HG03064 (cell line): Measurements from ENCODE around the gene TNC.
"Not testable (repeated sequence)": the region's sequence is repeated elsewhere in the genome, so short reads cannot be mapped to it uniquely, and the experiment has no call there.

ENCODE experiments used
- ATAC-seq: cut with Tn5 transposase; IDR thresholded peaks from one replicate; pipeline ENCODE4 v1.9.1; 2021; ENCODE audit warnings: low read depth; ENCODE audit not compliant: unreplicated experiment

TNC gene

DNA sequence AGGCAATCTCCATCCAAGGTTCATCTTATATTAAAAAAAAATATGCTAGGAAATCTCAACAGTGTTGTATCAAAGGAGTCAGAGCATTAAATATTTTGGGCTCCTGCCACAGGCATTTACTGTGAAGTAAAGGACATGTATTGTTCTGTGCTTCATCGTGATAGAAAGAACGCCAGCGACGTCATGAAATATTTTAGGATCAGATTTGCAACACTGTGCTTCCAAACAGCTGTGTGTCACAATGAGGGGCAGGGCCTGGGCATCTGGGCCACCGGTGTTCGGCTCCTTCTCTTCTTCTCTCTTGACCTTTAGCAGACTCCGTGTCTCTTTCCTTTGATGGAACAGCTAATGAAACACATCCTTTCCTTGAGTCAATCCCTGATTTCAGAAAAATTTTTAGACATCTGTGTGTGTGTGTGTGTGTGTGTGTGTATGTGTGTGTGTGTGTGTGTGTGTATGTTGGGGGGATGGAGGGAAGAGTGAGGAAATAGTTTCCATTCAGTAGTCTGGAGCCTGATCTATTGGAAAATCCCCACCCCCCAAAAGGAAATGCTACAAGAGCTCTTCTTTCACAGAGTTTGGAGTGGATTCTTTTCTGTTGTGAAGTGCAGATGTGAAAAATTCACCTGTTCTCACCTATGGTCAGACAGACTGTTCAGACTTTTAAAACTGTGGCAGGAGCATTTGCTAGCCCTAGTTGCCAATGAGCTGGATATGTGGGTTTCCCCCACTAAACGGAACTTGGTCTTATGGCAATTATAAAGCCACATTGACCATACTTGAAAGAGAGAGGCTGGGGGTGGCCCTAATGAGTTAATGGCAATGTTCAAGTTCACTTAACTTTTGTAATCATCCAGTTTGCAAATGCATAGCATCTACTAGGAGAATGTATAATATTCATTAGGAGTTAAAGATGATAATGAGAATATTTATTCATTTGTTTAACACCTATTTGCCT lies 18.1 kb upstream of the TNC start:
- no peak for ATAC-seq

DNA sequence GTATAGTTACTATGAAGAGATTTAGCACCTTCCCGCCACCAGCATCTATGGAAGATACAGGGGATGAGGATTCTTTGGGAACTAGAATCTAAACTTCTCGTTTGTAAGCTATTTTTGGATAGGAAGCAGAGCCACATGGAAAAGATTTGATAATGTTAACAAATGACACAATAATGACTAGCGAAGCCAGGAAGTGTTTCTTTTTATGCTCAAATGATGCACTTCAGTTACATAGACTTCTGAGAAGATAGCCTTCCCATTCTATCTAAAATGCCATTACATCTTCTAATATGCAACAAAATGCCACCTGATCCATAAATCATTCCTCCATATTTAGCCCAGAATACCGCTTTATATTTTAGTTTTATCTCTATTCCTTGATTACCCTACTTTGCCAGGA lies 17.0 kb upstream of the TNC start:
- ATAC-seq: no peak

- no peak for ATAC-seq
Observed at GRCh38 chr9:115133649-115134048, 15.7 kb upstream of the TNC start.

GRCh38 chr9:115132648-115133047 lies 14.7 kb upstream of the TNC start:
- ATAC-seq: no peak

DNA sequence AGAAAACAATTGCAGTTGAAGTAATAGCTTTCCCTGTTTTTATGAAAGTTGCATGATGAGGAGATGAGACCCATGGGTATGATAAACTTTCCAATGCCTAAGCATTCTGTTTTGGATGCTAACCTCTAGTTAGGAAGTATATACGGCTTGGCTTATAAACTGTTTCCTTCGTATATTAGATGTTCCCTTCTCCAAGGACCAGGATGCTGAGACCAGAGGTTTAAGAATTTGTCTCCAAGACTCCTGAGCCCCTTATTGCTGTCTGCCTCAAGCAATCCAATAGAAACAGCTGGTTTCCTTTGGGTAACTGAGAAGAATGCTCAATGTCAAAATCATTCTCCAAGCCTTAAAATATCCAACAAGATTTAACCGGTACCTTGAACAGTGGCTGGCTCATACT lies 12.2 kb upstream of the TNC start:
- no peak for ATAC-seq

DNA sequence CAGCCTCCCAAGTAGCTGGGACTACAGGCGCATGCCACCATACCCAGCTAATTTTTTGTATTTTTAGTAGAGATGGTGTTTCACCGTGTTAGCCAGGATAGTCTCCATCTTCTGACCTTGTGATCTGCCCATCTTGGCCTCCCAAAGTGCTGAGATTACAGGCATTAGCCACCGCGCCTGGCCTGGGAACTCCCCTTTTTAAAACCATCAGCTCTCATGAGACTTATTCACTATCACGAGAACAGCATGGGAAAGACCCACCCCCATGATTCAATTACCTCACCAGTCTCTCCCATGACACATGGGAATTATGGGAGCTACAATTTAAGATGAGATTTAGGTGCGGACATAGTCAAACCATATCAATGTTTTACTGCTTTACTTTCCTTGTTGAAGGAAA lies 10.8 kb upstream of the TNC start:
- not testable (repeated sequence) for ATAC-seq

DNA sequence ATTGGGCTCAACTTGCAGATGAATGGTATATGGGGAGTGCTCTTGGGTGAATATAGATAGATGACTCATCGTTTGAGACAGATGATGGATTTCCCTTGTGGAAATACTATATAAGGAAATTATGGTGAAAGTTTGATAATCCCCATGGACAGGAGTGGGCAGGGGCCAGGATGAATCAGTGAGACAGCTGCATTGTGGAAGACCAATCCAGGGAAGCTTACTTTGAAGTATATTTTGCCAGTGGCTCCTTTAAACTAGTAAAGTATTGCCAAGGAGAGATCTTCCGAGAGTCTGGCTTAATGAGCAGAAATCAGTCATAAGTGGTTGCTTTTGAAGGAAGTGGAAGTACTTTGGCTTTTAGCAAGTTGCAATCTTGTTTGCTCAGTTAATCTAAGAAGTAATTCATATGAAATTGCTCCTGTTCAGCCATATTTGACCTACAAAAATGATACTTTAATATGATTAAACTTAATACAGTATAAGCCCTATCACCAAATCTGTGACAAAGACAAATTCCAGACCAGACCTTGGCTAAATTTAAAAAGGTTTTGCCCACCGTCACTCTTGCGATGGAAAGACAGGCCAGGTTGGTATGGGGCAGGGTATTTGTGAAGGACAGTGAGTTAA lies 9.3 kb upstream of the TNC start:
- no peak for ATAC-seq

- no peak for ATAC-seq
Observed at GRCh38 chr9:115126404-115126803, 8.4 kb upstream of the TNC start.

DNA sequence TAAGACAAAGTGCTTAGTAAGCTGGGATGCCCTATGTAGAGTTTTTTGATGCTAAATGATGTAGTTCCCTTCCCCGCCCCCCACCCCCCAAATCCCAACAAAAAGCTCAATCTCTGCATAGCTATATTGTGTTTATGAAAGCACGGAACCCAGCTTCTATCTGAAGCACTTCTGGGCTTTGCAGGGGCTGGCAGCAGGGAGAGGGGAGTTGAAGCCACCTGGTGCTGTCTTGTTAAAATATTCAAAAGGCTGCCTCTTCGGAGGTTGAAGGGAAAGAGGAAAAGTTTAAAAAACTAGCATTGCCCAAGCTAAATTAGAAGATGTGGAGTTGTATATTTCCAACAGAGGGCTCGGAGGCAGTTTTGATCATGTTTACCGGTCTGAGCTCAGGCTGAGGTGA lies 5.0 kb upstream of the TNC start:
- ATAC-seq: no peak

DNA sequence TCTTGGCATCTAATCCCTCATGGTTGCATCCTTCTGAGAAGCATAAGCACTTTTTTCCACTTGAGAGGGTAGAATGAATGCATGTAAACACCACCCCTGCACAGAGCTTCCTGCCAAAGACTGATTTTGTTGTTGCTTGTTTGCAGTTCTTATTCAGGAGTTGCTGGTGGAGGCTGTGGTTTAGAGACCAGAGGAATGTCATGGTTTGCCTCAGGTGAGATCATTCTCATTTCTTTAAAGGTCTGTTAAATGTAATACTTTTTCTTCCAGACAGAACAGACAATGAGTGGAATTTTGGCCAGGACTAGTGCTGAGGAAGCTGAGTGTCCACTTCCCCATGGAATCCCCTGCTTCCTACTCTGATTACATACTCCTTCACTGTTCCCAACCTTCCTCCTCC lies 3.2 kb upstream of the TNC start:
- no peak for ATAC-seq

- ATAC-seq: no peak
Observed at GRCh38 chr9:115118879-115119218, 892 bp upstream of the TNC start.

DNA sequence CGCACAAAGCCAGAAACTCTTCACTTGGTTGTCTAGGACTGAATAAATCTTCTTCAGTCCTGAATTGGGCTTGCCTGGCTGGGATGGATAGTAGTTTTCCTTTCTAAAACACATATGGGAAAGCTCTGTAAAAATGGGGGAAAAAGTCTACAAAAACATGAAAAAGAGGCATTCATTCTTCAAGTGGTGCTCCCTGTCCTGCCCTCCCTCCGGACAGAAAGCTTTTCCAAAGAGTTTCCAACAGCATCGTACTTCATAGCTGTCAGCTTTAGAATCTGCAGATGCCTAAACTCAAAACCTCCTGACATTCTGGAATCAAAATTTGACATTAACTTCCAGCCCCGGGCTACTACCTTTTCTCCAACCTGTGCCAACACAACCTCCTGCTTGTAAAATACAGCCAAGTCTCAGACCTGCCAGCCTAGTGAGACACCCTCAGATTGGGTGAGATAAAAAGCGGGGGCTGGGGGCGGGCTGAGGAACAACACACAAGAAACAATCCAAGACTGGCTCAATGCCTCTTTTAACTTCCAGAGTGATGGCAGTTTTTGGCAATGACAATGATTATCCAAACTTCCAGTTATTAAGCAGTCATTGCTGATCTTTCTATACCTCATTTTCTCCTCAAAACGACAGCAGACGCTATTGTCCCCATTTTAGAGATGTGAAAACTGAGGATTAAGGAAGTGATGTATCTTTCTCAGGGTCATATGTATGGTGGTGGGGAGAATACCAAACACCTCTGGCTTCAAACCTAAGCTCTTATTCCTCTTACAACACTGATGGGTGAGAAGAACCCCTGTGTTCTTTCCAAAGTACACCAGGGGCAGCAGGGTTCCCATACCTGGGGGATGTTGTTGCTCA lies 1.3 kb downstream of the TNC start:
- ATAC-seq: no peak

GRCh38 chr9:115115924-115116323 lies 2.0 kb downstream of the TNC start:
- ATAC-seq: no peak

DNA sequence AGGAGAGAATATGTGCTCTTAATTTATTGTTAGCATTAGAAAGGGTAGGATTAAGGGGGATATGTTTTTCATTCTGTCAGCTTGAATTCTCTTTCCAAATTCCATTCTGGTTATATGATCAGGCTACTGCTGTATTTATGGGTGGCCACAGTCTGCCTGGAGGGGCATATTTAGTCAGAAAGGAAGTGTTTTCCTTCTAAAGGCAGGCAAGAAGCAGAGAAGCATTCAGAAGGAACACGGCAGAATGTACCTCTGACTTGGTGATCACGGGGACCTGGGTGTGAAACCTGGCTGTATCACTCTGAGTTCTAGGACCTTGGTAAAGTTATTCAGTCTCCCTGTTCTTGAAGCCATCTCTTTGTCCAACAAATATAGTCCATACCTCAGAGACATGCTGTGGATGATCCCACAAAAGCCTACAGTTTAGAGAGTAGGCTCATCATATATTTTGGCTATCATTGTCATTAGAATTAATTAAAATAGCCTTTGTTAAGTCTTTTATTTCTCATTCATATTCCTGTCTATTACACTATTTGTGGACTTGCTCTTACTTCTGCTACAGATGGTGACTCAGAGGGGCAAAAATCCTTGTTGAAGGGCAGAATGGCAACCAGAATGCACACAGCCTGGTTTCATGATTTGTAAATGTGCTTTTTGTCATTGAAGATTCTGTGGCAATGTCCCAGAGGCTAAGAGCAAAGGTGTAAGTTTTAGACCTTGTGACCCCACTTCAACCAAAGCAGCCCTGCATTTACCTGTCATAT lies 2.7 kb downstream of the TNC start:
- no peak for ATAC-seq

GRCh38 chr9:115114546-115114945 lies 3.4 kb downstream of the TNC start:
- ATAC-seq: no peak

- no peak for ATAC-seq
Observed at GRCh38 chr9:115114084-115114483, 3.9 kb downstream of the TNC start.

DNA sequence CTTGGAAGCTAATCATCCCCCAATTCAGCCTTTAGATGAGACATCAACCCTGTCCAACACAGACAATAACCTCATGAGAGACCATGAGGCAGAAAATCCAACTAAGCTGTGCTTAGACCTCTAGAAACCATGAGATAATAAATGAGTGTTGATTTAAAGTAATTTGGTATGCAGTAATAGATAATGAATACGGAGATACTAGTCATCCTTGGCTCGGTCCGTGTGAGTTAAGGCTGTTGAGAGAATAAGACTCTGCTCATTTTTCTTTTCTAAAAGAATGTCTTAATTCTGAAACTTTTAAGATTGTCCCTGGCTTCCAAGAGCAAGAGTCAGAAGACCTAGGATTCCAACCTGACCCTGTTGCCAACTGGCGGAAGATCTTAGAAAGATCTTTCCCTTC lies 6.1 kb downstream of the TNC start:
- no peak for ATAC-seq

GRCh38 chr9:115109486-115109885 lies 8.5 kb downstream of the TNC start:
- no peak for ATAC-seq

- no peak for ATAC-seq
Observed at GRCh38 chr9:115107701-115108100, 10.3 kb downstream of the TNC start.

- ATAC-seq: no peak
Observed at GRCh38 chr9:115106642-115107041, 11.3 kb downstream of the TNC start.

DNA sequence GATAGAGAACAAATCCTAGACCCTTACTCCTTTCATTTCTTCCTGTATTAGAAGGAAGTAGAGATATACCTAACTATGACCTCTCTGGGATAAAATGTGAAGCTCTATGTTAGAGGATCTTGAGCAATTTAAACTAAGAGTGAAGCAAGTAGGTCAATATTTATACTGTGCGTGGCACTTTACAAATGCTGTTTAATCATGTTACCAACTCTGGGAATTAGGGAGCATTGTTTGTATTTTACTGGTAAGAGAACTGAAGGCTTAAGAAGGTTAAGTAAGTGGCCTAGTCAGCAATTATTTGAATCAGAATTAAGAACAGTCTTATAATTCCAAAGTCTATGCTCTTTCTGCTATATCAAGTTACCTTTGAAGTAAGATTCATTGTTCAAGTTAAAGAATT lies 12.0 kb downstream of the TNC start:
- no peak for ATAC-seq
